ENCODE data around the gene MALSU1. TPM values are rescaled to one million over a fixed set of nuclear protein-coding genes. Genes with fewer than 3 reads are reported as not detected.

The MALSU1 gene
- total RNA-seq, 2 donors from 2014 or later: 52.1 to 55.5 TPM

DNA sequence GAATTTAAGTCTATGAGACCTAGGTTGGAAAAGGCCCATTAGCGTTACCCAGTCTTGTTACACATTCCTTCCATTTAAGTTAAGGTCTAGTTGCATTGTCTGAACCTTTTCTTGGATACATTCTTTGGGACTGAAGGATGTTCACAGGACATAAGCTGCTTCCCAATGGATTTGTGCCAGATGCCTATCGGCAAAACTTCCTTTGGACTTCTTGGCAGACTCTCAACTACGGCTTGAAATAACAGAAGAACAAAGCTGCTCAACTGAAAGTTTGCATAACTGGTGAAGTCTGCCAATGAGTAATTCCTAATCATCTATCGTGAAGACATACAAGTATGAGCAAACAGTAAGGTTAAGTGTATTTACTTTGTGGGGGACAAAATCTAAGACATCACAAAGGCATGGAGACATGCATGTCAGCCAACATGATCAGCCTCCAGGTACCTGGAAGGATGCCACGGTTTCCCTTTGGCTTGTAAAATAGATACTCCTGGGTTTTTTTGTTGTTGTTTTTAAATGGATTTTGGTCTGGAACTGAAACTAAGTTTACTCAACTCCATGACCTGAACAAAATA lies 35.4 kb downstream of the MALSU1 start:
- H3K27ac ChIP-seq: no peak overlapping the region
- H3K4me3 ChIP-seq: no peak overlapping the region
- peak; percentile 73 for DNase-seq (ENCODE audit: low spot score)
- H3K9me3 ChIP-seq: no peaks in the 10 kb centered on the region
- H3K4me1 ChIP-seq (replicated peaks): no peaks in the 10 kb centered on the region
- TF ChIP-seq, protein P1, sequence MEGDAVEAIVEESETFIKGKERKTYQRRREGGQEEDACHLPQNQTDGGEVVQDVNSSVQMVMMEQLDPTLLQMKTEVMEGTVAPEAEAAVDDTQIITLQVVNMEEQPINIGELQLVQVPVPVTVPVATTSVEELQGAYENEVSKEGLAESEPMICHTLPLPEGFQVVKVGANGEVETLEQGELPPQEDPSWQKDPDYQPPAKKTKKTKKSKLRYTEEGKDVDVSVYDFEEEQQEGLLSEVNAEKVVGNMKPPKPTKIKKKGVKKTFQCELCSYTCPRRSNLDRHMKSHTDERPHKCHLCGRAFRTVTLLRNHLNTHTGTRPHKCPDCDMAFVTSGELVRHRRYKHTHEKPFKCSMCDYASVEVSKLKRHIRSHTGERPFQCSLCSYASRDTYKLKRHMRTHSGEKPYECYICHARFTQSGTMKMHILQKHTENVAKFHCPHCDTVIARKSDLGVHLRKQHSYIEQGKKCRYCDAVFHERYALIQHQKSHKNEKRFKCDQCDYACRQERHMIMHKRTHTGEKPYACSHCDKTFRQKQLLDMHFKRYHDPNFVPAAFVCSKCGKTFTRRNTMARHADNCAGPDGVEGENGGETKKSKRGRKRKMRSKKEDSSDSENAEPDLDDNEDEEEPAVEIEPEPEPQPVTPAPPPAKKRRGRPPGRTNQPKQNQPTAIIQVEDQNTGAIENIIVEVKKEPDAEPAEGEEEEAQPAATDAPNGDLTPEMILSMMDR (IDR thresholded peaks at IDR 0.05): no peak
- peak; percentile 78 for TF ChIP-seq POLR2AphosphoS5 (IDR thresholded peaks at IDR 0.05)
- WGBS: 13% methylated on average over 5 of the region's 5 CpGs
- no peaks in the 10 kb centered on the region for H3K27me3 ChIP-seq (replicated peaks; ENCODE audit: insufficient read depth)
- H3K36me3 ChIP-seq: no peaks in the 10 kb centered on the region
- intact Hi-C loops (cut with DNase I): no loop called here

DNA sequence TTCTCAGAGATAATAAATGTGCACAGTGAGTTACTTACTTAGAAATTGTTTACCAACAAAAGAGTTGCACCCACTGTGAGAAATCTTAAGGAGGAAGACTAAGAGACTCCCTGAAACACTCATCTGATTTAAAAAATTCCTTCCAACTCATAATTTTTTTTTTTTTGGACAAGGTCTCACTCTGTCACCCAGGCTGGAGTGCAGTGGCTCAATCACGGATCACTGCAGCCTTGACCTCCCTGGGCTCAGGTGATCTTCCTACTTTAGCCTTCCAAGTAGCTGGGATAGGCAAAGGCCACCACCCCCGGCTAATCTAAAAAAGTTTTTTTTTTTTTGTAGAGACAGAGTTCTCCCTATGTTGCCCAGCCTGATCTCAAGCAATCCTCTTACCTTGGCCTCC lies 36.0 kb downstream of the MALSU1 start:
- DNase-seq (ENCODE audit: low spot score): no peak
- TF ChIP-seq POLR2AphosphoS5 (IDR thresholded peaks at IDR 0.05) (no peak), POLR2A (IDR thresholded peaks at IDR 0.05) (no peak)
- TF ChIP-seq, protein P1 (IDR thresholded peaks at IDR 0.05): no peak
- H3K4me1 ChIP-seq (replicated peaks): no peaks in the 10 kb centered on the region
- no peak overlapping the region for H3K4me3 ChIP-seq
- intact Hi-C loops (cut with DNase I): no loop called here
- WGBS: 43% methylated on average over 2 of the region's 2 CpGs
- H3K27me3 ChIP-seq (replicated peaks; ENCODE audit: insufficient read depth): no peaks in the 10 kb centered on the region
- no peak overlapping the region for H3K27ac ChIP-seq
- no peaks in the 10 kb centered on the region for H3K36me3 ChIP-seq
- H3K9me3 ChIP-seq: no peaks in the 10 kb centered on the region

DNA sequence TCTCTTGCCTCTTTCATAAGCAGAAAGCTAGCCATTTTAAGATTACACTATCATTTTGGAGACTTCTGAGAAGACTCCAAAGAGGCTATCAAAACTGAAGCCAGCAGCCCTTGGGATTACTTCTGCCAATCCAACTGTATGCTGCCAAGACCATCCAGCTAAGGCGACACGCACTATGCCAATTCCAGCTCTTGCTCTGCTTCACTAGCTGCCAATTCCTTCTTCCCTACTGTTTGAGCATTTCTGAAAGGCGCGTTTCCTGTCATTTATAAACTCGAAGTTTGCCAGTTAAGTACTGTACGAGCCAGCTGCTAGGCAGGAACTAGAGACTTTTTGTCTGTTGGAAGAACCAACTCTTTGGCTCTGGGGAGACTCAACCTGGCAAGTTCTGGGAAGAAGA lies 36.5 kb downstream of the MALSU1 start:
- no peak overlapping the region for H3K4me3 ChIP-seq
- no peaks in the 10 kb centered on the region for H3K36me3 ChIP-seq
- intact Hi-C loops (cut with DNase I): no loop called here
- no peaks in the 10 kb centered on the region for H3K27me3 ChIP-seq (replicated peaks; ENCODE audit: insufficient read depth)
- 24% methylated on average over 6 of the region's 6 CpGs for WGBS
- no peak for DNase-seq (ENCODE audit: low spot score)
- H3K27ac ChIP-seq: no peak overlapping the region
- no peaks in the 10 kb centered on the region for H3K4me1 ChIP-seq (replicated peaks)
- no peaks in the 10 kb centered on the region for H3K9me3 ChIP-seq
- TF ChIP-seq POLR2A (IDR thresholded peaks at IDR 0.05) (no peak), POLR2AphosphoS5 (IDR thresholded peaks at IDR 0.05) (no peak)
- TF ChIP-seq, protein P1 (IDR thresholded peaks at IDR 0.05): no peak

DNA sequence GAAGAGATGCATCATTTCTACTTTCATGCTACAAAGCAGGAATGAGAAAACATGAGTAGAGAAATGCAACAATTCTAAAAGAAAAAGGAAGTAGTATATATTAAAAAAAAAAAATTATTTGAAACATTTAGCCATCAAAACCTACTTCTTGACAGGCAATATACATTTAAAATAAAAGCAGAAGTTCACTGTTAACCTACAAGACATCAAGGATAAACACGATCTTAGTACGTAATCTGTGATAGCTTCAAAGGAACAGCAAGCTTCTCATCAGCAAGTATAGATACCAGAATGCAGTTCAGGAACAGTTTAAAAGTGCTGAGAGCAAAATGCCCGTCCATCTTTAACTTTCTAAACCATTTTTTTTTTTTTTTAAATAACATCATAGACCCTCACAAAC lies 36.9 kb downstream of the MALSU1 start:
- H3K4me3 ChIP-seq: no peak overlapping the region
- WGBS: 84% methylated on average over 3 of the region's 3 CpGs
- no peaks in the 10 kb centered on the region for H3K27me3 ChIP-seq (replicated peaks; ENCODE audit: insufficient read depth)
- H3K9me3 ChIP-seq: no peaks in the 10 kb centered on the region
- TF ChIP-seq POLR2A (IDR thresholded peaks at IDR 0.05) (no peak), POLR2AphosphoS5 (IDR thresholded peaks at IDR 0.05) (no peak)
- TF ChIP-seq, protein P1 (IDR thresholded peaks at IDR 0.05): no peak
- no peaks in the 10 kb centered on the region for H3K4me1 ChIP-seq (replicated peaks)
- DNase-seq (ENCODE audit: low spot score): no peak
- intact Hi-C loops (cut with DNase I): no loop called here
- H3K27ac ChIP-seq: no peak overlapping the region
- no peaks in the 10 kb centered on the region for H3K36me3 ChIP-seq

DNA sequence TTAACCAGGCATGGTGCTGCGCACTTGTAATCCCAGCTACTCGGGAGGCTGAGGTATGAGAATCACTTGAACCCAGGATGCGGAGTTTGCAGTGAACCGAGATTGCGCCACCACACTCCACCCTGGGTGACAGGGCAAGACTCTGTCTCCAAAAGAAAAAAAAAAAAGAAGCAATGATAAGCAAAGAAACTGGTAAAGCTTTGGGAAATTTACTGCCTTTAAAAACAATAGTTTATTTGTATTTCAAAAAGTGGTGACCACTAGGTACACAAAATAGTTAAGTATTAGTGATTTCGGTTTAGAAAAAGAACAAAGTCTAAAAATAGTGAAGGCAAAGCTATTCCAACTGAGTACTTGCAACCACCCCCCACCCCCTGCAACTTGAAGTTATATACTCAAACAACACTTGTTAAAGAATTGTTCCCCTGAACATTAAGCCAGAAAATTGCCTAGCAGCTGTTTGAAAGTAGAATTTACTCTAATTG lies 37.7 kb downstream of the MALSU1 start:
- Histone ChIP-seq H3K4me1 (replicated peaks) (no peaks in the 10 kb centered on the region), H3K4me3 (no peak overlapping the region), H3K36me3 (no peaks in the 10 kb centered on the region), H3K27ac (no peak overlapping the region), H3K27me3 (replicated peaks; ENCODE audit: insufficient read depth) (no peaks in the 10 kb centered on the region), H3K9me3 (no peaks in the 10 kb centered on the region)
- intact Hi-C loops (cut with DNase I): no loop called here
- TF ChIP-seq, protein P1 (IDR thresholded peaks at IDR 0.05): no peak
- no peak for TF ChIP-seq POLR2A (IDR thresholded peaks at IDR 0.05)
- no peak for TF ChIP-seq POLR2AphosphoS5 (IDR thresholded peaks at IDR 0.05)
- 88% methylated on average over 6 of the region's 6 CpGs for WGBS
- DNase-seq (ENCODE audit: low spot score): no peak
